Spleen (tissue), 11 donors: ENCODE data around the gene MIA3. TPM values are rescaled to one million over a fixed set of nuclear protein-coding genes. Genes with fewer than 3 reads are reported as not detected.

Source experiments
- DNase-seq: peaks from one replicate; pipeline ENCODE4 v3.0.0-alpha.2; 2020
- H3K27ac ChIP-seq, 8 donors: fragments of 200-600 bp; sonication (generic) in 7 of 8; 1 replicate in 4 of 8; 2 replicates in 4 of 8; pipeline versions ENCODE4 v1.5.0 to v1.8.0; 2016 to 2021; ENCODE audit warnings: inconsistent platforms in 4 of 8, mild to moderate bottlenecking in 4 of 8, moderate library complexity in 1 of 8
- H3K27me3 ChIP-seq, 7 donors: fragments of 200-600 bp; sonication (generic) in 6 of 7; replicated peaks in 1 of 7; 1 replicate in 4 of 7; 2 replicates in 3 of 7; pipeline versions ENCODE4 v1.5.0 to v1.8.0; 2016 to 2021; ENCODE audit warnings: inconsistent platforms in 3 of 7, mild to moderate bottlenecking in 1 of 7
- H3K36me3 ChIP-seq, 6 donors: fragments of 200-600 bp; sonication (generic) in 5 of 6; 1 replicate in 4 of 6; 2 replicates in 2 of 6; pipeline versions ENCODE4 v1.5.0 to v1.8.0; 2016 to 2021; ENCODE audit warnings: inconsistent platforms in 2 of 6
- H3K4me1 ChIP-seq, 6 donors: fragments of 200-600 bp; sonication (generic) in 5 of 6; 1 replicate in 3 of 6; 2 replicates in 3 of 6; pipeline versions ENCODE4 v1.5.0 to v1.8.0; 2016 to 2021; ENCODE audit warnings: inconsistent platforms in 3 of 6
- H3K4me3 ChIP-seq, 8 donors: fragments of 200-600 bp; sonication (generic) in 7 of 8; 1 replicate in 4 of 8; 2 replicates in 4 of 8; pipeline versions ENCODE4 v1.5.0 to v1.8.0; 2016 to 2021; ENCODE audit warnings: inconsistent platforms in 4 of 8, mild to moderate bottlenecking in 4 of 8, moderate library complexity in 2 of 8
- H3K9me3 ChIP-seq, 8 donors: fragments of 200-600 bp; sonication (generic) in 7 of 8; 1 replicate in 4 of 8; 2 replicates in 4 of 8; pipeline versions ENCODE4 v1.5.0 to v1.8.0; 2016 to 2021; ENCODE audit warnings: inconsistent platforms in 4 of 8
- POLR2A ChIP-seq, 3 donors: fragments of 450-650 bp; IDR thresholded peaks; one replicate each; pipeline ENCODE4 v1.5.1; 2017; ENCODE audit warnings: antibody characterized with exemption in 3 of 3, mild to moderate bottlenecking in 1 of 3
- POLR2AphosphoS5 ChIP-seq, 3 donors: sonication (generic); formaldehyde crosslinking; IDR thresholded peaks; one replicate each; pipeline ENCODE4 v1.5.1; 2017; ENCODE audit warnings: antibody characterized with exemption in 3 of 3
- WGBS, 5 donors: extraction: QIAGEN DNeasy Blood & Tissue Kit in 3 of 5; methylation state at CpG; one replicate each; pipeline versions ENCODE4 v1.1.5 to v1.1.7; 2013 to 2018; 5-methylcytosine and 5-hydroxymethylcytosine counted together
- intact Hi-C: fragments of 100-400 bp; cut with DNase I; formaldehyde crosslinking; loops from one replicate; pipeline ENCODE4 v1.15.0; 2023; ENCODE audit warnings: low total_unique reads
- polyA plus RNA-seq, 3 donors: library from polyadenylated mRNA; stranded (reverse); fragments of 200-250 nt; gene quantifications; one replicate each; pipeline ENCODE4 v1.2.1, GENCODE V29; 2013
- total RNA-seq, 7 donors: library from RNA; depleted of rRNA in 3 of 7; stranded (reverse); fragments of >200 nt in 3 of 7; fragmentation: NEBNext Ultra II Directional in 4 of 7; extraction: Animal tissue kit (Norgen Biotek cat#: 25700) in 4 of 7; gene quantifications; one replicate each; pipeline versions ENCODE4 v1.1.0 to v1.2.1, GENCODE V29; 2016 to 2021
- TF ChIP-seq, protein P1 (sequence below), 11 experiments: fragments of 200-600 bp in 7 of 11; fragments of 450-650 bp in 4 of 11; sonication (generic) in 4 of 11; IDR thresholded peaks in 8 of 11; conservative IDR thresholded peaks in 3 of 11; 1 replicate in 7 of 11; 2 replicates in 4 of 11; pipeline versions ENCODE4 v1.4.0 to v1.8.0; 2016 to 2021; ENCODE audit warnings: antibody characterized with exemption in 11 of 11, inconsistent platforms in 4 of 11, mild to moderate bottlenecking in 1 of 11
- donor health status: healthy with polysubstance abuse.
- donor health status: DM: no; HTN: no; CAD: no; lungs with moderate emphysema.
- donor health status: DM: no; HTN: no; CAD: no.
- donor health status: Bipolar disorder and iron deficiency.
- donor health status: healthy.
- donor health status: DM: no; HTN: no; CAD: no.
- donor health status: DM: yes; HTN: yes; CAD: no.

The MIA3 gene
- total and polyA plus RNA-seq, 10 donors, result 25.4 to 68.8 (median 51.7) TPM

DNA sequence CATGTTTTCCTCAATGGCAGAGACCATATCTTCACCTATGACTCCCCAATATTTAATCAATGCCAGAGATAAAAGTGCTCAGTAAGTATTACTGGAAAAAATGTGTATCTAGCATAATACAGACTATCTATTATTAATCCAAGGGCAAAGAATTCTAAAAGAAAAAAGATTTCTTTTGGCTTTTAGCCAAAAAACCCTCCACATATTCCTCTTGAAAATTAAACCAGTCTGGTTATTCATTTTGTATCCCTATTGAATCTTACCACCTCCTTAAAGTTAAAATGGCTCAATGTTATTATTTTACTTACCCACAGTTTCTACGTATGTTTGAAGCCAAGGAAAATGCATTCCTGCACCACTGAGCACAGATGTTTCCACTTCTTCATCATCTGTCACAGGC lies 29.8 kb upstream of the MIA3 start:
- no peaks in the 10 kb centered on the region for H3K9me3 ChIP-seq
- 66 to 73% (median 69%) methylated on average over 1 of the region's 1 CpG for WGBS, 5 donors
- no peak overlapping the region for H3K4me3 ChIP-seq
- intact Hi-C loops, result loop anchor here (10.0 kb wide), 1 partner anchor 47 kb away; no protein-coding TSS in a partner anchor
- H3K4me1 ChIP-seq, result peaks cover 17 to 75% (median 62%) of the 10 kb centered on the region in 6 donors
- no peak for DNase-seq
- peaks cover 0 to 33% (median 6%) of the 10 kb centered on the region in 6 donors for H3K36me3 ChIP-seq
- no peak overlapping the region for H3K27ac ChIP-seq
- TF ChIP-seq, protein P1, sequence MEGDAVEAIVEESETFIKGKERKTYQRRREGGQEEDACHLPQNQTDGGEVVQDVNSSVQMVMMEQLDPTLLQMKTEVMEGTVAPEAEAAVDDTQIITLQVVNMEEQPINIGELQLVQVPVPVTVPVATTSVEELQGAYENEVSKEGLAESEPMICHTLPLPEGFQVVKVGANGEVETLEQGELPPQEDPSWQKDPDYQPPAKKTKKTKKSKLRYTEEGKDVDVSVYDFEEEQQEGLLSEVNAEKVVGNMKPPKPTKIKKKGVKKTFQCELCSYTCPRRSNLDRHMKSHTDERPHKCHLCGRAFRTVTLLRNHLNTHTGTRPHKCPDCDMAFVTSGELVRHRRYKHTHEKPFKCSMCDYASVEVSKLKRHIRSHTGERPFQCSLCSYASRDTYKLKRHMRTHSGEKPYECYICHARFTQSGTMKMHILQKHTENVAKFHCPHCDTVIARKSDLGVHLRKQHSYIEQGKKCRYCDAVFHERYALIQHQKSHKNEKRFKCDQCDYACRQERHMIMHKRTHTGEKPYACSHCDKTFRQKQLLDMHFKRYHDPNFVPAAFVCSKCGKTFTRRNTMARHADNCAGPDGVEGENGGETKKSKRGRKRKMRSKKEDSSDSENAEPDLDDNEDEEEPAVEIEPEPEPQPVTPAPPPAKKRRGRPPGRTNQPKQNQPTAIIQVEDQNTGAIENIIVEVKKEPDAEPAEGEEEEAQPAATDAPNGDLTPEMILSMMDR (IDR thresholded peaks at IDR 0.05 in 8 of 11, conservative IDR thresholded peaks at IDR 0.05 in 3 of 11), result no peak
- no peak for TF ChIP-seq POLR2A (IDR thresholded peaks at IDR 0.05)
- TF ChIP-seq POLR2AphosphoS5 (IDR thresholded peaks at IDR 0.05), result no peak
- H3K27me3 ChIP-seq, result no peaks in the 10 kb centered on the region

DNA sequence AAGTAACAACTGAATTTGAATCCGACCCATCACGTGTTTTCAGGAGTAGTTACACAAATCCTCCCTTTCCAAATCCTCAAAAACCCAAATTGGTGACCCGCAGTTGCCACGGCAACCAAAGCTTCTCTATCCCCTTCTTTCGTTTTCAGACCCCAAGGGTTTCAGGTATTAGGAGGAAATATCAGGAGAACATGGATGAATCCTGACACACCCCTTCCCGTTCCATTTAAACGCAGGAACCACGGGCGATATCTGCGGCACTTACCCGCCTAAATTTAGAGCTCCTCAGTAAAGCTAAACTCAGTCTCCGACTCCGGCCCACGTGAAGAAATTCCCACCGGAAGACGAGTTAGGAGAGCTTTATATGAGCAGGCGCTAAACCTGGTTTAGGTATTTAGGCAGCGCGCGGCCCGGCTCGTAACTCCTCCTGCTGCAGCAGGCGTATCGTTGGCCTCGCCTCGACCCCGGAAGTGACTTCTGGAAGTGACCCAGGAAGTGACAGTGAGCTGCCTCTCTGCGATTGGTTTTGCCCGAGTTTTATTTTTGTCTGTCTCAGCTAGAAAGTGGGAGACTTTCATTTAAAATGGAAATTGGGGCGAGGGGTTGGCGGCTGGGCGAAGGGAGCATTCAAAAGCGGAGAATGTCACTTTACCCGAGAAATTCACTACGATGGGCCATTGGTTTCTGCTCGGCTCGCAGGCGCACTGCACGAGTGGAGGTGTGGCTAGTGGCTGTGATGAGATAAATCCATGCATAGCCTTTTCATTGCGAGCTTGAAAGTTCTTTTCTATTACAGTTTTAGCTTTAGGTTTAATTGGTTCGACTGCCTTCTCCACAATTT lies 28.2 kb upstream of the MIA3 start, which contains the start of gene TAF1A:
TAF1A (minus strand) TSS at position 472 of the 841 bp plus-strand sequence.
- peak within 1 kb of the TSS; percentile 81 to 93 (median 87) for H3K27ac ChIP-seq
- peak; percentile 97 for DNase-seq
- TF ChIP-seq POLR2A (IDR thresholded peaks at IDR 0.05) (no peak), POLR2AphosphoS5 (IDR thresholded peaks at IDR 0.05) (peak; percentile 80 to 88 (median 87))
- TF ChIP-seq, protein P1 (IDR thresholded peaks at IDR 0.05 in 8 of 11, conservative IDR thresholded peaks at IDR 0.05 in 3 of 11), result peak in 2 of 11 experiments; percentile 18 to 26
- H3K27me3 ChIP-seq, result no peaks in the 10 kb centered on the region
- H3K9me3 ChIP-seq, result no peaks in the 10 kb centered on the region
- 0 to 1% (median 0%) methylated on average over 39 to 41 of the region's 41 CpGs for WGBS, 5 donors
- intact Hi-C loops, result loop anchor here (10.0 kb wide), 1 partner anchor 45 kb away; no protein-coding TSS in a partner anchor
- H3K36me3 ChIP-seq, result peaks cover 0 to 25% (median 2%) of the 10 kb centered on the region in 6 donors
- peak within 1 kb of the TSS; percentile 64 to 92 (median 68) for H3K4me3 ChIP-seq
- peaks cover 17 to 59% (median 47%) of the 10 kb centered on the region in 6 donors for H3K4me1 ChIP-seq

DNA sequence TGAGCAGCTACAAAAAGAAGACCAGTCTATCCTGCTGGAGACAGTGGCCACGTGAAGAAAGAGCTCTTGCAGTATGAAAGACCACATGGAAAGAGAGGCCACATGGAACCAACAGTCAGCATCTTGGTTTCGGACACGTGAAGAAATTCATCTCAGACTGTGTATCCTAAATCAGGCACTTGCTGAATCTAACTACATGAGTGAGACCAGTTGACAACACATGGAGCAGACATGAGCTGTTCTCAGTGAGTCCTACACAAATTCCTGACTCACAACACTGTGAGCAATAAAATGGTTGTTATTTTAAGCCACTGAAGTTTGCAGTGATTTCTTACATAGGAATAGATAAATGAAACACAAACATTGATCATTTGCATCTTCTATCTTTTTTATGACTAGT lies 25.7 kb upstream of the MIA3 start:
- H3K36me3 ChIP-seq, result peaks cover 0 to 9% (median 0%) of the 10 kb centered on the region in 6 donors
- no peak overlapping the region for H3K4me3 ChIP-seq
- peaks cover 17 to 34% (median 30%) of the 10 kb centered on the region in 6 donors for H3K4me1 ChIP-seq
- H3K9me3 ChIP-seq, result no peaks in the 10 kb centered on the region
- no peaks in the 10 kb centered on the region for H3K27me3 ChIP-seq
- WGBS, 5 donors, result 81 to 91% (median 88%) methylated on average over 3 of the region's 3 CpGs
- H3K27ac ChIP-seq, result no peak overlapping the region
- intact Hi-C loops, result no loop called here
- TF ChIP-seq, protein P1 (IDR thresholded peaks at IDR 0.05 in 8 of 11, conservative IDR thresholded peaks at IDR 0.05 in 3 of 11), result no peak
- TF ChIP-seq POLR2AphosphoS5 (IDR thresholded peaks at IDR 0.05) (no peak), POLR2A (IDR thresholded peaks at IDR 0.05) (no peak)
- no peak for DNase-seq

DNA sequence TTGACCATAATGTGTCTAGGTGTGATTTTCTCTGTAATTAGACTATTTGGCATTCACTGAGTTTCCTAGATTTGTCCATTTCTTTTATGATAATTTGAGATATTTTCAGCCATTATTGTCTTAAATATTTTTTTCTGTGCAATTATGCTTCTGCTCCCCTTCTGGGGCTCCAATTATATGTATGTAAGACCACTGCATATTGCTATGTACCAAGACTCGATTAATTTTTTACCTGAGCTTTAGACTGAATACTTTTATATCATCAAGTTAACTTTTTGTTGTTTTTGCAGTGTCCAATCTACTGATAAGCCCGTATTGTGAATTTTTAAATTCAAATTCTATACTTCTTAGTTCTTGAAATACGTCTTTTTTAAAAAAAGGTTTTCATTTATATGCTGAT lies 23.1 kb upstream of the MIA3 start:
- intact Hi-C loops, result no loop called here
- Histone ChIP-seq H3K27me3 (no peaks in the 10 kb centered on the region), H3K4me3 (no peak overlapping the region), H3K36me3 (no peaks in the 10 kb centered on the region), H3K4me1 (peaks cover 3 to 10% (median 8%) of the 10 kb centered on the region in 6 donors), H3K27ac (no peak overlapping the region), H3K9me3 (no peaks in the 10 kb centered on the region)
- TF ChIP-seq POLR2A (IDR thresholded peaks at IDR 0.05) (no peak), POLR2AphosphoS5 (IDR thresholded peaks at IDR 0.05) (no peak)
- TF ChIP-seq, protein P1 (IDR thresholded peaks at IDR 0.05 in 8 of 11, conservative IDR thresholded peaks at IDR 0.05 in 3 of 11), result no peak
- no peak for DNase-seq
- WGBS, 5 donors, result 92 to 97% (median 94%) methylated on average over 3 of the region's 3 CpGs
